ENCODE data around the gene PLEK2.
"Not testable (repeated sequence)": the region's sequence is repeated elsewhere in the genome, so short reads cannot be mapped to it uniquely, and the experiment has no call there.

The PLEK2 gene

DNA sequence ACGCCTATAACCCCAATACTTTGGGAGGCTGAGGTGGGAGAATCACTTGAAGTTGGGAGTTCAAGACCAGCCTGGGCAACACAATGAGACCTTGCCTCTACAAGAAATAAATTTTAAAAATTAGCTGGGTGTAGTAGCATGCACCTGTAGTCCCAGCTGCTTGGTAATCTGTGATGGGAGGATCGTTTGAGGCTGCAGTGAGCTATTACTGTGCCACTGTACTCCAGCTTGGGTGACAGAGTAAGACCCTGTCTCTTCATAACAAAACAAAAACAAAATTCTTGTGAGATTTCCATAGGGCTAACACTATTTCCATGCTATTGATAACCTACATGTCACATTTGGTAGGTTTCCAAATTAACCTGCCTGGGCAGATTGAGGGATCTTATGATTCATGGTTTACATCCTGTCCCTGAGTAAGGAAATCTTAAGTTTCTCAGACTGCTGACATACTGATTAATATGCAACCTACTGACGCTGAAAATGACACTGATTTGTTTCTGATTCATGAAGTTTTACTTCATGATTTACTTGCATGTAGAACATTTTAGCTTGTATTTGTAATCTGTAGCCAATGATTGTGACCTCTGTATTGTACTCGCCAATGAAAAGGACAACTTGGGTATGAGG lies 68.2 kb downstream of the PLEK2 start:
- TF ChIP-seq, protein P1, sequence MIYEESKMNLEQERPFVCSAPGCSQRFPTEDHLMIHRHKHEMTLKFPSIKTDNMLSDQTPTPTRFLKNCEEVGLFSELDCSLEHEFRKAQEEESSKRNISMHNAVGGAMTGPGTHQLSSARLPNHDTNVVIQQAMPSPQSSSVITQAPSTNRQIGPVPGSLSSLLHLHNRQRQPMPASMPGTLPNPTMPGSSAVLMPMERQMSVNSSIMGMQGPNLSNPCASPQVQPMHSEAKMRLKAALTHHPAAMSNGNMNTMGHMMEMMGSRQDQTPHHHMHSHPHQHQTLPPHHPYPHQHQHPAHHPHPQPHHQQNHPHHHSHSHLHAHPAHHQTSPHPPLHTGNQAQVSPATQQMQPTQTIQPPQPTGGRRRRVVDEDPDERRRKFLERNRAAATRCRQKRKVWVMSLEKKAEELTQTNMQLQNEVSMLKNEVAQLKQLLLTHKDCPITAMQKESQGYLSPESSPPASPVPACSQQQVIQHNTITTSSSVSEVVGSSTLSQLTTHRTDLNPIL (CRISPR knock-in tag; IDR thresholded peaks at IDR 0.05; ENCODE audit: low read depth) = no peak
- no peak for TF ChIP-seq ZFP30 (CRISPR knock-in tag; IDR thresholded peaks at IDR 0.05)
- no peak for TF ChIP-seq OSR1 (CRISPR knock-in tag; IDR thresholded peaks at IDR 0.05)
- TF ChIP-seq ZFP3 (CRISPR knock-in tag; IDR thresholded peaks at IDR 0.05) = no peak
- no peak for TF ChIP-seq ZC3H10 (CRISPR knock-in tag; IDR thresholded peaks at IDR 0.05)
- no peak for TF ChIP-seq ZNF8 (CRISPR knock-in tag; IDR thresholded peaks at IDR 0.05)
- TF ChIP-seq PPARA (CRISPR knock-in tag; IDR thresholded peaks at IDR 0.05; ENCODE audit: borderline replicate concordance) = no peak
- no peak for TF ChIP-seq CSDC2 (CRISPR knock-in tag; IDR thresholded peaks at IDR 0.05)
- no peak for TF ChIP-seq GLIS3 (CRISPR knock-in tag; IDR thresholded peaks at IDR 0.05)
- TF ChIP-seq ZNF70 (CRISPR knock-in tag; IDR thresholded peaks at IDR 0.05) = no peak
- no peak for ATAC-seq

DNA sequence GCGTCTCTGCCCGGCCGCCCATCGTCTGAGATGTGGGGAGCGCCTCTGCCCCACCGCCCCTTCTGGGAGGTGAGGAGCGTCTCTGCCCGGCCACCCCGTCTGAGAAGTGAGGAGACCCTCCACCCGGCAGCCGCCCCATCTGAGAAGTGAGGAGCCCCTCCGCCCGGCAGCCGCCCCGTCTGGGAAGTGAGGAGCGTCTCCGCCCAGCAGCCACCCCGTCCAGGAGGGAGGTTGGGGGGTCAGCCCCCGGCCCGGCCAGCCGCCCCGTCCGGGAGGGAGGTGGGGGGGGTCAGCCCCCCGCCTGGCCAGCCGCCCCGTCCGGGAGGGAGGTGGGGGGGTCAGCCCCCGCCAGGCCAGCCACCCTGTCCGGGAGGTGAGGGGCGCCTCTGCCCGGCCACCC lies 70.7 kb downstream of the PLEK2 start:
- ATAC-seq = not testable (repeated sequence)
